Activated T-cell treated with anti-CD3 and anti-CD28 coated beads, Interleukin-2, amount 50 U/mL, for 48 hours (primary cell): ENCODE results near the gene NLGN3.

Experiments used
- DNase-seq, 2 experiments: peaks; one replicate each; pipeline ENCODE4 v3.0.0-alpha.2; 2020

NLGN3 gene

DNA sequence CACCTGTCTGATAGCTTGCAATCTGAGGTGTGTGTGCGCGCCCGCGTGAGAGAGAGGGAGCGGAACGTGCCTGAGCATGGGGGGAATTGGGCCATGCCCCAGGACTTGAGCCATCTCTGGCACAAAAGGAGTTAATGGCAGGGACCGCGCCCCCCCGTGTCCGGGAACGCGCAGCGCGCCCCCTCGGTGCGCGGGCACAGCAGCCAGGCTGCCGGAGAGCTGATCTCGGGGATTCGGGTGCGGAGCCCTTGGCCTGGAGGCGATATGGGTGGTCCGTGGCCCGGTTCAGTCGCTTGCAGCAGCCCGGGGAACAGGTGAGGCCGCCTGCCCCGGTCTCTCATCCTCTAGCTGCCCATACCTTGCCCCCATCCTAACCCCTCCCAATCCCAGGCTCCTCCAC, at the start of gene NLGN3:
TSS of gene NLGN3 (plus strand) at position 191 of the 400 bp plus-strand sequence. CDS start 2,909 bp downstream, outside the sequence.
- DNase-seq = no peak

DNA sequence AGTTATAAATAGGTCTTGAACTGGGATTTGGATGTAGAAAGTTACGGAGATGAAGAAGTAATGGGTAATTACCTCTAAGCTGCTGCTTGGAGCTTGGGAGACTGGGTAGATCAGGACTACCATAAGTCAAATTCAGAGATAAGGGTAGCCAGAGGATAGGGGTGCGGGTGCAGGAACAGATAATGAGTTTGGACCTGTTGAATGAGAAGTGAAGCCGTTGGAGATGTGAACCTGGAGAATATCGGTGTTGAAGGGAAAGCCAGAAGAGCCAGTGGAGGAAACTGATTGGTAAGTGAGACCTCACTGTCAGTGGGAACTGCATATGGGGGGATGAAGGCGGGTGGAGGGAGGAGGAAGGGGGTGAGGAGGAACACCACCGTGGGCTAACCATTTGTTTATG, 49.6 kb upstream of the NLGN3 start:
- DNase-seq = no peak

DNA sequence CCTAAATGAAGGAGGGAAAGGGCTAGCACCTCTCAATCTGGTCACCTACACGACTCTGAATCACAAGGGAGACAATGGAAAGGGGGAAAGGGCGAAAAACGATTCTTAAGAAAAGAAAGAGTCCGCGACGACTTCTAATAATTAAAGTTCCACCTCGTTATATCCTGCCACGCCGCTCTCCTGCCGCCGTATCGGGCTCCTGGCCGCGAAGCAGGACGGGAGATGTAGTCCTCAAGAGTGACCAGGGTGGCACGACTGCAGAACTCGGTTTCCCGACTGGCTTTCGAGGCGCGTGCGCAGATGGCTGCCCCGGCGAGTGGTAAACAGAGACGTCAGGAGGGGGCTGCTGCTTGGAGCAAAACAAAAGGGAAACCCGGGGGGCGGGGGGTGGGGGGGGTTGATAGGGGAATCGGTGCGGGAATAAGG, 49.1 kb upstream of the NLGN3 start, which contains the start of gene FOXO4:
TSS of gene FOXO4 (plus strand) at position 297 of the 426 bp plus-strand sequence. CDS start 678 bp downstream, outside the sequence.
- DNase-seq = peak; percentile 88 to 89

DNA sequence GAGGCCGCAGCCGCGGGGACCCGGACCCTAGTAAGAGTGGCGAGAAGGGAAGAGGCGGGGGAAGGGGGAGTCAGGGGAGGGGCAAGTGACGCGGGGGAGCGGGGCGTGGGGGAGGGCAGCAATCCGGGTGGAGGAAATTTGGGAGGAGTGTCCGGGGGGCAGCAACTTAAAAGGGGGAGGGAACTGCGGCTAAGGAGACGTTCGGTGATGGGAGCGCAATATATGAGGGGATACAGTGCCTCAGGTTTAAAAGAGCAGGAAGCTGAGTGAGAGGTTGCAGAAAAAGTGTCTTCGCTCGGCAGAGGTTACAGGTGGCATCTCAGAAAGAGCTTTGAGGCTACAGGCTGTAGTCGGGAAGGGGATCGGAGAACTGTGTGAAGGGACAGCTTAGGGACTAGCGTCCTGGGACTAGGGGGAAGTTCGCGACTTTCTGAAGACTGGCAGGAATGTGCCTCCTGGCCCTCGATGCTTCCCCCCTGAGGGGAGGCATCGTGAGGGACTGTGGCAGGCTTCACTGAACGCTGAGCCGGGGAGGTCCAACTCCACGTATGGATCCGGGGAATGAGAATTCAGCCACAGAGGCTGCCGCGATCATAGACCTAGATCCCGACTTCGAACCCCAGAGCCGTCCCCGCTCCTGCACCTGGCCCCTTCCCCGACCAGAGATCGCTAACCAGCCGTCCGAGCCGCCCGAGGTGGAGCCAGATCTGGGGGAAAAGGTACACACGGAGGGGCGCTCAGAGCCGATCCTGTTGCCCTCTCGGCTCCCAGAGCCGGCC, 48.5 kb upstream of the NLGN3 start:
- DNase-seq = no peak

DNA sequence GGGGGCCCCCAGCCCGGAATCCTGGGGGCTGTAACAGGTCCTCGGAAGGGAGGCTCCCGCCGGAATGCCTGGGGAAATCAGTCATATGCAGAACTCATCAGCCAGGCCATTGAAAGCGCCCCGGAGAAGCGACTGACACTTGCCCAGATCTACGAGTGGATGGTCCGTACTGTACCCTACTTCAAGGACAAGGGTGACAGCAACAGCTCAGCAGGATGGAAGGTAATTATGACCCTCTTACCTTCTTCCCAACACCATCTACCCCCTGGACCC, 47.9 kb upstream of the NLGN3 start:
- DNase-seq = no peak

DNA sequence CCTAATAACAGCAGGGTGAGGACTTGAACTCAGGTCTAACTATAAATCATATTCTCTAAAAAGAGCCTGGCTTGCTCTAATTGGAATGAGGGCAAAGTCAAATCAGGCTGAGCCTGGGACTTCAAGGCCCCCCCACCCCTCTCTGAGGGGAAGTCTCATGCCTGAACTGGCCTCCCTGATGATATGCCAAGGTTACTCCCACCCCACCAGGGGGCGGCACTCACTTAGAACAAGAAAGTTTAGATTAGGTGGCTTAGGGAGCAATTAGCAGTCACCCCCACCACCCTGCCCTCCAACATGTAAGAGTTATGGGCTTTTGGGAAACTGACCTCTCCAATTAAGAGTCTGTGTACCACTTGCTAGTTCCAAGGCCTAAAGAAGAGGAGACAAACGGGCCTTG, 46.3 kb upstream of the NLGN3 start:
- peak; percentile 80 to 84 for DNase-seq

DNA sequence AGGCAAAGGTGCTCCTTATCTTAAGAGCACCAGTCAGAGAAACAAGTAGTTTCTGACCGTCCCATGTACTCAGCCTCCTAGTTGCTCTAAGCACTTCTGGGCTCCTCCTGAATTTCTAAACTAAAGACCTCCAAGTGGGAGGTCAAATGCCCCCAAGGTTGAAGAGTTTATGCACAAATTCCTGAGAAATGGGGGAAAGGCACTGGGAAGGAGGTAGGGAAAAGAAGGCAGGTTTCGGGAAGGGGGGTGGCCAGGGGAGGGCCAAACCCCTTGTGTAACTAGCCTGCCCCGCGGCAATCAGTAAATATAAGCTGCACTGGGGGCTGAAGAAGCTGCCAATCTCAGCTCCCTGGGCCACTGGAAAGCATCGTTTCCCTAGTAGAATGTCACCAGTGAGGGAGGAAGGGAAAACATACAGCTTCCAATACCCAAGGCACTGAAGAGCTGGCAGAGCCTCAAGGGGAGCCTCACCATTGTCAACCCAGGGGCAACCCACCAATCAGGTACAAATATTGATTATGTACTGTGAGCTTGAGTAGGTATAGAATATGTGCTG, 45.6 kb upstream of the NLGN3 start:
- DNase-seq = no peak

DNA sequence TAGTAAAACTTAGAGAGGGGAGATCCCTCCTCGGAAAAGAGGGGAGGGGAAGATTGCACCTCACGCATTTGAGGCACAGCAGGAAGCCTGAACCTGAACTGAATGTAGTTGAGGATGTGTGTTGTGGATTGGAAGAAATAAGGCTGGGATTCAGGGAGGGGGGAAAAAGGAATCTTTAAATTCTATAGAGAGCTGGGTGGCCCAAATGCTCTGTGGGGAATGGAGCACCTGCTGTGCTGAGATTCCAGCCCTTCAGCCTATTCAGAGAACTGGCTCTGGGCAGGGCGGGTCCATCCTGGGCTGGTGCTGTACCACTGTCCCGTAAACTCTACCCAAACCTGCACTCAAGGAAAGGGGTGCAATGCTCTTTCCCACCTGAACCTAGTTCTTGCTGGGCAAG, 44.9 kb upstream of the NLGN3 start:
- no peak for DNase-seq

DNA sequence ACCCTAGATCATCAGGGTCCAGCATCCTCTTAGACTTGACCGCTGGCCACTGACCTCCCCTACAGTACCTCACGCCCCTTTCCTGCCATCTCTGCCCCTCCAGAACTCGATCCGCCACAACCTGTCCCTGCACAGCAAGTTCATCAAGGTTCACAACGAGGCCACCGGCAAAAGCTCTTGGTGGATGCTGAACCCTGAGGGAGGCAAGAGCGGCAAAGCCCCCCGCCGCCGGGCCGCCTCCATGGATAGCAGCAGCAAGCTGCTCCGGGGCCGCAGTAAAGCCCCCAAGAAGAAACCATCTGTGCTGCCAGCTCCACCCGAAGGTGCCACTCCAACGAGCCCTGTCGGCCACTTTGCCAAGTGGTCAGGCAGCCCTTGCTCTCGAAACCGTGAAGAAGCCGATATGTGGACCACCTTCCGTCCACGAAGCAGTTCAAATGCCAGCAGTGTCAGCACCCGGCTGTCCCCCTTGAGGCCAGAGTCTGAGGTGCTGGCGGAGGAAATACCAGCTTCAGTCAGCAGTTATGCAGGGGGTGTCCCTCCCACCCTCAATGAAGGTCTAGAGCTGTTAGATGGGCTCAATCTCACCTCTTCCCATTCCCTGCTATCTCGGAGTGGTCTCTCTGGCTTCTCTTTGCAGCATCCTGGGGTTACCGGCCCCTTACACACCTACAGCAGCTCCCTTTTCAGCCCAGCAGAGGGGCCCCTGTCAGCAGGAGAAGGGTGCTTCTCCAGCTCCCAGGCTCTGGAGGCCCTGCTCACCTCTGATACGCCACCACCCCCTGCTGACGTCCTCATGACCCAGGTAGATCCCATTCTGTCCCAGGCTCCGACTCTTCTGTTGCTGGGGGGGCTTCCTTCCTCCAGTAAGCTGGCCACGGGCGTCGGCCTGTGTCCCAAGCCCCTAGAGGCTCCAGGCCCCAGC, 43.8 kb upstream of the NLGN3 start:
- DNase-seq = peak in 1 of 2 experiments; percentile 32

DNA sequence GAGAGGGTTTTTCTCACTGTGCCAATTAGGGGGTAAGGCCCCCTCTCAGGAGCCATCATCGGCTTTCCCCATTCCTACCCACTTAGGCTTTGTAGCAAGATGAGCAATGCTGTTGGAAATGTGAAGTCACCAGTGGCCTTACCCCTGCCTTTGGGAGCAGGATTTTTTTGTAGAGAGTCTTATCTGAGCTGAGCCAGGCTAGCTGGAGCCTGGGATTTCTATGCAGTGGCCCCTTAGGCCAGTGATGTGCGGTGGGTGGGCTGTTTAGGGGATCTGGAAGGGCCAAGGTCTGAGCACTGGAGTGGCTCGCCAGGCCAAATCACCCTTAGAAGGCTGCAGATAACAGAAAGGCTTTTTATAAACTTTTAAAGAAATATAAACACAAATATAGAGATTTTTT, 42.3 kb upstream of the NLGN3 start:
- DNase-seq = no peak

DNA sequence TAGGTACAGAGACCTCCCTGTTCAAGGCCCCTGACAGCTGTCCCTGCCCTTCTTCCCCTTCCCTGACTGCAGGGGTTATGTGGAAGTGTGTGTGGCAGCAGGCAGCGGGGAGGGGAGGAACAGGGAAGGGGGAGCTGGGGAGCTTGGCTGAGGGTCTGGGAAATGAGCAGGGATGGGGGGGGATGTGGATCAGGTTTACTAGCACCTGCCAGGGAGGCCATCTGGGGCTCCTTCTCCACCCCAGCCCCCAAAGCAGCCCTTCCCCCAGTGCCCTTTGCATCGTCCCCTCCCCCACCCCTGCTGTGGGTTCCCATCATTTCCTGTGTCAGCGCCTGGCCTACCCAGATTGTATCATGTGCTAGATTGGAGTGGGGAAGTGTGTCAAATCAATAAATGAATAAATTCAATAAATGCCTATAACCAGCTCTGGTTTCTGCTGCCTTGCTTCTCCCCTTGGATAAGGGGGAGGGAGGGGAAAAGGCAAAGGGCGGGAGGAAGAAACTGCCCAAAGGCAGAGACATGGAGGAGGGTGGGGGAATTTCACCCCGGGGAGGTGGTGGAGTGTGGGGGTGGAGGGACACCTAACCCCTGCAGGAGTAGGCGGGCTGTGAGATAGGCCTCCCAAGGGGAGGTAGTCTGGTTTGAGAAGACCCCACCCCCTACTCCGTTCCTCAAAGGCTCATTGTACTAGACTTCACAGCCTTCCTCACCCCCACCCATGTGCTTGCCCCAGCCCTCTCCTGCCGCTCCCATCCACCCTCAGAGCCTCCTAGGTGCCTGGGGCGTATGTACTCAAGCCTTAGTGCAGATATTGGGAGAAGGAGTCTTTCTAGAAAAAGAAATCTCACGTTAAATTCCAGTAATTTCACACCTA, 41.3 kb upstream of the NLGN3 start:
- peak; percentile 66 for DNase-seq

DNA sequence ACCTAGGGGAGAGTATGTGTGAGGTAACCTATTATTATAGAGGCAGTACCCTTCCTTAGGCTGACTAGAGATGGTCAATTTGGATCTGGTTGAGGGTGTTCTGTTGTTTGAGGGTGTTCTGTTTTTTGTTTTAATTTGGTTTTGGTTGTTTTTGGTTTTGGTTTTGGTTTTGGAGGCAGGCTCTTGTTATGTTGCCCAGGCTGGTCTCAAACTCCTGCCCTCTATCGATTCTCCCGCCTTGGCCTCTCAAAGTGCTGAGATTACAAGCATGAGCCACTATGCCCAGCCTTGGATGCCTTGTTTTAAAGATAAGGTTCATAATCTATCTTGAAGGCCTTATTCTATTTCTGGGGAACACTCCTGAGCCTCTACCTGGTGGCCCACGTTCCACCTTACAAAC, 39.0 kb upstream of the NLGN3 start:
- DNase-seq = no peak

DNA sequence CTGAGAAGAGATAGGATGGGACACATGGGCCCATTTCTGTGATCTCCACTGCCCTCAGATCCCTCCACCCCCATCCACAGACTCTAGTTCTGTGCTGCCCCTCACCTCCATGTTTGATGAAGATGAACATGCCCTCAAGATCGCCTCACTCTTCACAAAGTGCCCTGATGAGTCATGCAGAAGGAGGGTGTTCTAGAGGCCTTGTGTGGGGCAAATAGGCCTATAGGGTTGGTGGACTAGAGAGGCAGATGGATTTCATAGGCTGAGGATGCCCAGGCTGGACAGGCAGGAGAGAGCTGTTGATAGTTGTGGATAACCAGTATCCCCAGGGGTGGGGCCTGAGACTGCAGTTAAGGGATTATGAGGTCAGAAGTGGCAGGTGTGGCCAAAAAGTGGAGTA, 38.2 kb upstream of the NLGN3 start, which contains the start of gene CXorf65:
TSS of gene CXorf65 (minus strand) at position 314 of the 400 bp plus-strand sequence. CDS start at position 130, 184 bp downstream.
- DNase-seq = no peak

DNA sequence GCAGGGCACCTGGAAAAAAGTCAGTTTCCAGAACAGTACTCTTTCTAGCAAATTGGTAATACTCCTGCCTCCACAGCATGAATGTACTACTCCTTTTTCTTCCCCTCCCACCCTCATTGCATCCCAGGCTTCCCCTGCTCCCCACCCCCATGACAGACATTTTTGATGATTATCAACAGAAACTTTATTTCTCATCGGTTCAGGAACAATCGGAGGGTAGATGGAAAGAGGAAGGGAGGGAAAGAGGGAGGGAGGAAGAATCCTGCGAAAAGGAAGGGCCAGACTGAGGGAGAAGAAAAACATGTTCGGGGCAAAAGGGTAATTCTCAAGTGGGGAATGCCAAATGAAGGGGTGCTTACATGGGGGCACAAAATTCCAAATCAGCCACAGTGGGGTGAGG, 37.4 kb upstream of the NLGN3 start:
- DNase-seq = no peak

DNA sequence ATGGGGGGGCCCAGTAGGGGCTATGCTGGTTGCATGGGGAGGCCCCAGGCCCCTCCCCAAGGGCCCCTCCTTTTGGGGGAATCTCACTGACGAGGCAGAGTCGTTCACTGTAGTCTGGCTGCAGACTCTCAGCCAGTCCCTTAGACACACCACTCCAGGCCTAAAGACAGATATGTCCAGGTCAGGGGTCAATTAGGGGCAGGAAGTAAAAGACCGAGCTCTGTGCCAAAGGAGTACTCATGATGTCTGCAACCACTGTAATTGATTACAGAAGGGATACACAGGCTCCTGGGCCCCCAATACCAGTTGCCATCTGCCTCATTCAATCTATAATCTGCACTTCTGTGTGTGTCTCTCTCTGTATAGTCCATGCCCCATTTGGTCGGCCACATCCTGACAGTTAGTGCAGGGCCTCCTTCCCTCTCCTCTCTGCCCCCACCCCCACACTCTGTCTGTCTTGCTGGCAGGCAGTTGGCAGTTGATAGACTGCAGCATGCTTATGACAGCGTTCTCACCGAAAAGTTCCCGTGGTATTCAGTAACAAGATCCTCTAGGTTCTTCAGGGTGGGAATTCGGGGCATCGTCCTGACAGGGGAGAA, 36.8 kb upstream of the NLGN3 start:
- DNase-seq = peak in 1 of 2 experiments; percentile 50

DNA sequence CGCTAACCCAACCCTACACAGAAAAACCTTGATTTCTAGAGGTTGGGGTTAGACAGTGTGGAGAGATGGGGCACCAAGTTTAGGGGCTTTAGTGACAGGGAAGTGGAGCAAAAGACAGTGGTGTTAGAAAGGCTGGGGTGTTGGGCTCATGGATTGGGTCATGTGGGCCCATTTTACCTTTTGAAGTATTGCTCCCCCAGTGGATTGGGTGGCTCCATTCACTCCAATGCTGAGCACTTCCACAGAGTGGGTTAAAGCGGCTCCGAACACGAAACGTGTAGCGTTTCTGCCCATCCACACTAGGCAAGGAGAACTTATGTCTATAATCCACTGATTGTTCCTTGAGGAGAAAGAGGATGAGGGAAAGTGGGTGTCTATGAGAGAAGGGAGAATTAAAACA, 35.6 kb upstream of the NLGN3 start:
- no peak for DNase-seq

DNA sequence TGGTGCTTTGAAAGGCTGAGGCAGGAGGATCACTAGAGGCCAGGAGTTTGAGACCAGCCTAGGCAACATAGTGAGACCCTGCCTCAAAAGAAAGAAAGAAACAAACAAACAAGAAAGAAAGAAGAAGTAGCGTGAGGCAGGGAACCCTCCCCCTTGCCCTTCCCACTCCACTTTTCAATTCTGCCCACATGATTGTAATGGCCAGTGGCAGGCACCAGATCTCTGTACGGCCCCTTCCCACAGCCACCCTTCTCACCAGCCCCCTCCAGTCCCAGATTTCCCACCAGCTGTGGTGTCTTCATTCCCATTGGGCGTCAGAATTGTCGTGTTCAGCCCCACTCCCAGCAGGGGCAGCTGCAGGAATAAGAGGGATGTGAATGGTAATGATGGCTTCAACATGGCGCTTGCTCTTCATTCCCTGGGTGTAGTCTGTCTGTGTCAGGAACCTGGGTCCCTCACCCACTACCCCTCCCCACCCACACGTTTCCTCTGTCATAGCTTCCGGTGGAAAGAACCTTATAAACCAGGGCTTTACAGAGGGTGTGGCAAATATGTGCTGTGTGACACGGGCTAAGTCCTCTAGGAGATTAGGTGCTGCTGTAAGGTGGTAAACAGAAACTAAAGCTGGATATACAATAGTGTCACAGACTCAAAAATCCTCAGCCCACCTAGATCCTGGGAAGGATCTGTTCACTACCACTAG, 33.3 kb upstream of the NLGN3 start, which contains the start of gene IL2RG:
TSS of gene IL2RG (minus strand) at position 437 of the 703 bp plus-strand sequence. CDS start at position 399, 38 bp downstream.
- DNase-seq = peak; percentile 71 to 75

DNA sequence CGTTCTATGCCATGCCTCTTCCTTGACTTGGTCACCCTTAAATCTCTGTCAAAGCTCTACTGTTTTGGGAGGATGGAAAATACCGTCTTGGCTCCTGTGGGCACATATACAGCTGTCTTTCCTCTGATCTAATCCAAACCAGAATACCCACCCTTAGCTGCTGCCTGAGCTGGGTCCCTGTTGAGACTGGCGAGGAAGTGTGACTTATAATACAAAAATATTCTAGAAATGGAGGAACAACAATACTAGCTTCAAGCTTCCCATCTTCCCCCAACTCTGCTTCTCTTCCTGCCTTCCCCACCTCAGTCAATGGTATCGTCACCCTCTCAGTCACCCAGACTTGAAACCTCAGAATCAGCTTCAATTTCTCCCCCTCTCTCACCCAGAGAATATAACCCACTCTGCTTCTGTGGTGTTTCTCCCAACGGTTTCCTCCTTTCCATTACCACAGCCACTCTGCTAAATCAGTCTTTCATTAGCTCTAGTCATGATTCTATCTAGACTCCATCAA, 32.7 kb upstream of the NLGN3 start:
- DNase-seq = no peak

DNA sequence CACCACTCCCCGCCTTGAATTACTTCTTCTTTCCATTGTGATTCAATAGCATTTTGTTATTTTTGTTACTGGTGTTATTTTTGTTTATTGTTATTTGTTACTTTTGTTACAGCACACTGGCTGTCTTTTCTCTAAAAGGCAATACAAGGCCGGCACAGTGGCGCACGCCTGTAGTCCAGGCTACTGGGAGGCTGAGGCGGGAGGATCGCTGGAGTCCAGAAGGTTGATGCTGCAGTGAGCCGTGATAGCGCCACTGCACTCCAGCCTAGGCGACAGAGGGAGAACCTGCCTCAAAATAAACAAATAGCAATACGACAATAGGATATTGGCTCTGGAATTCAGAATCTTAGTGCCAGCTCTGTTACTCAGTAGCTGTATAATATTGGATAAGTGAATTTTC, 27.3 kb upstream of the NLGN3 start:
- no peak for DNase-seq

DNA sequence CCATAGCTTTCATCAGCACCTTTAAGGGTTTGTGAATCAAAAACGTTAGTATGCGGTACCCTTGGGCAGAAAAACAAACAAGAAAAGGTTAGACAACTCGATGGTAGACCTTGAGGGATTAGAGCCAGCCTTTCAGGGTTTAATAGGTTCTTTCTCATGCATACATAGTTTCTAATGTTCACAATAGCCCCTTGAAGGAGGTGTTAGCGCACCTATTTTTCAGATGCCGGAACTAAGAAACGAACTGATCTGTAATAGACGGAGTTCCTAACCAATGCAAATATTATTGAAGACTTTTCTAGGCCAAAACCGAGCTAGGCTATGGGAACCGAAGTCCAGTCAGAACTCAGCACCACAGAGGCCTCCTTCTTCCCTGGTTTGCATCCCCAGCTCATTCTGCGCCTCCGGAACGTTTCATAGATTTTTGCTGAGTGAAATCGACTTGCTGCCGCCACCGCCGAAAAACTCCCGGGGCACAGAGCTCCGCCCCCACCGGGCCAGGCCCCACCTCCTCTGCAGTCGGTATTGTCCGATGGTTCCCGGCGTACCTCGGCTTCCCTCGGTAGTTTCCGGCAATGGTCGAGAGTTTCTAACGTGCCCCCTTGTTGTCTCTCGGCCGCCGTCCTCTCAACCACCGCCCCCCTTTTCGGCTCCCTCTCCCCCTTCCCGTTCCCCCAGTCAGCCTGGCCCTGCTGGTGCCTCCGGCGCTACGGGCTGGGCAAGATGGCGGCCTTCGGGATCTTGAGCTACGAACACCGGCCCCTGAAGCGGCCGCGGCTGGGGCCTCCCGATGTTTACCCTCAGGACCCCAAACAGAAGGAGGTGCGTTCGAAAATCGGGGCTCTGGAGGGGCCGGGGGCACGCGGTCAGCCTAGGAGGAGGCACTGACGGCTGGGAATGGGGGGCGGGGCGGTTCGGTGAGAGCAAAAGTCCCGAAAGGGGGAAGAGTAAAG, 26.3 kb upstream of the NLGN3 start, which contains the start of gene MED12:
TSS of gene MED12 (plus strand) at position 565 of the 953 bp plus-strand sequence. CDS start at position 724, 159 bp downstream.
- DNase-seq = peak; percentile 89 to 91
